AG10803 (cell line): ENCODE data around the gene GIGYF2.

ENCODE experiments used
- DNase-seq: peaks from one replicate; pipeline ENCODE4 v3.0.0; 2010; ENCODE audit warnings: low read depth
- H3K4me3 ChIP-seq: 2 replicates; pipeline ENCODE4 v1.5.1; 2011; ENCODE audit warnings: mild to moderate bottlenecking, low read length, control low read depth
- CTCF ChIP-seq: conservative IDR thresholded peaks from 2 replicates; pipeline ENCODE4 v1.5.1; 2011; ENCODE audit warnings: mild to moderate bottlenecking, low read length, control low read depth, inconsistent platforms

The GIGYF2 gene

GRCh38 chr2:232908695-232909094 is 211.6 kb downstream of the GIGYF2 start:
- DNase-seq, result no peak
- TF ChIP-seq CTCF, result no peak
- no peak overlapping the region for H3K4me3 ChIP-seq
